GM20431 (cell line): ENCODE data around the gene PLPP6.

Experiments used
- in situ Hi-C: fragments of 300-500 bp; cut with MseI, MboI; formaldehyde crosslinking; loops from one replicate; pipeline ENCODE4 v1.15.0; 2020; ENCODE audit warnings: low sequenced_read_pairs; ENCODE audit not compliant: unreplicated experiment

Gene PLPP6

GRCh38 chr9:4689021-4689420 lies 26.9 kb downstream of the PLPP6 start:
- in situ Hi-C loops: no loop called here

- in situ Hi-C loops: no loop called here
Measured at GRCh38 chr9:4689687-4690104, 27.6 kb downstream of the PLPP6 start.

- in situ Hi-C loops: no loop called here
Measured at GRCh38 chr9:4690144-4690543, 28.1 kb downstream of the PLPP6 start.

- in situ Hi-C loops: no loop called here
Measured at GRCh38 chr9:4691795-4692194, 29.7 kb downstream of the PLPP6 start.

- in situ Hi-C loops: no loop called here
Measured at GRCh38 chr9:4700091-4700490, 38.0 kb downstream of the PLPP6 start.

- in situ Hi-C loops: no loop called here
Measured at GRCh38 chr9:4700932-4701331, 38.8 kb downstream of the PLPP6 start.

- in situ Hi-C loops: no loop called here
Measured at GRCh38 chr9:4701526-4701925, 39.4 kb downstream of the PLPP6 start.

- in situ Hi-C loops: no loop called here
Measured at GRCh38 chr9:4704129-4704528, 42.0 kb downstream of the PLPP6 start.

- in situ Hi-C loops: no loop called here
Measured at GRCh38 chr9:4706021-4706420, 43.9 kb downstream of the PLPP6 start.

GRCh38 chr9:4706971-4707622 lies 45.0 kb downstream of the PLPP6 start:
- in situ Hi-C loops: no loop called here

GRCh38 chr9:4709380-4709779 lies 47.3 kb downstream of the PLPP6 start:
- in situ Hi-C loops: no loop called here

GRCh38 chr9:4713849-4714248 lies 51.8 kb downstream of the PLPP6 start:
- in situ Hi-C loops: no loop called here

- in situ Hi-C loops: no loop called here
Measured at GRCh38 chr9:4714266-4715016, 52.3 kb downstream of the PLPP6 start.
